Measurements from ENCODE around the gene CIAO2A.
"Not testable (repeated sequence)": the region's sequence is repeated elsewhere in the genome, so short reads cannot be mapped to it uniquely, and the experiment has no call there.

CIAO2A gene

GRCh38 chr15:64068133-64068532 lies 25.5 kb downstream of the CIAO2A start:
- TF ChIP-seq CTCF (IDR thresholded peaks at IDR 0.05; ENCODE audit: extremely low read depth, missing control alignments): no peak
- no peak for DNase-seq (ENCODE audit: low spot score)

GRCh38 chr15:64067564-64068030 lies 26.0 kb downstream of the CIAO2A start:
- DNase-seq (ENCODE audit: low spot score): peak; percentile 83
- TF ChIP-seq CTCF (IDR thresholded peaks at IDR 0.05; ENCODE audit: extremely low read depth, missing control alignments): peak; percentile 76

GRCh38 chr15:64066451-64066850 lies 27.2 kb downstream of the CIAO2A start:
- DNase-seq (ENCODE audit: low spot score): no peak

GRCh38 chr15:64060716-64061115 lies 32.9 kb downstream of the CIAO2A start:
- no peak for DNase-seq (ENCODE audit: low spot score)
- TF ChIP-seq CTCF (IDR thresholded peaks at IDR 0.05; ENCODE audit: extremely low read depth, missing control alignments): no peak

More at GRCh38 chr15:64066451-64066850, 27.2 kb downstream of the CIAO2A start:
- no peak for TF ChIP-seq CTCF (IDR thresholded peaks at IDR 0.05; ENCODE audit: extremely low read depth, missing control alignments)

- not testable (repeated sequence) for DNase-seq (ENCODE audit: low spot score)
Measured at GRCh38 chr15:64059104-64059503, 34.5 kb downstream of the CIAO2A start.

- no peak for TF ChIP-seq CTCF (IDR thresholded peaks at IDR 0.05; ENCODE audit: extremely low read depth, missing control alignments)
- DNase-seq (ENCODE audit: low spot score): no peak
Measured at GRCh38 chr15:64058279-64058678, 35.4 kb downstream of the CIAO2A start.

- not testable (repeated sequence) for DNase-seq (ENCODE audit: low spot score)
Measured at GRCh38 chr15:64053674-64054073, 40.0 kb downstream of the CIAO2A start.

GRCh38 chr15:64052925-64053491 lies 40.6 kb downstream of the CIAO2A start:
- no peak for TF ChIP-seq CTCF (IDR thresholded peaks at IDR 0.05; ENCODE audit: extremely low read depth, missing control alignments)
- no peak for DNase-seq (ENCODE audit: low spot score)
